Measurements from ENCODE around the gene LEMD2. TPM values are rescaled to one million over a fixed set of nuclear protein-coding genes. Genes with fewer than 3 reads are reported as not detected.

Gene LEMD2
- total and polyA plus RNA-seq, 9 of the 15 experiments (the other 6 are each of a cell fraction or from before 2014, with no cell fraction given) = 0.32 to 46.3 (median 30.8) TPM

DNA sequence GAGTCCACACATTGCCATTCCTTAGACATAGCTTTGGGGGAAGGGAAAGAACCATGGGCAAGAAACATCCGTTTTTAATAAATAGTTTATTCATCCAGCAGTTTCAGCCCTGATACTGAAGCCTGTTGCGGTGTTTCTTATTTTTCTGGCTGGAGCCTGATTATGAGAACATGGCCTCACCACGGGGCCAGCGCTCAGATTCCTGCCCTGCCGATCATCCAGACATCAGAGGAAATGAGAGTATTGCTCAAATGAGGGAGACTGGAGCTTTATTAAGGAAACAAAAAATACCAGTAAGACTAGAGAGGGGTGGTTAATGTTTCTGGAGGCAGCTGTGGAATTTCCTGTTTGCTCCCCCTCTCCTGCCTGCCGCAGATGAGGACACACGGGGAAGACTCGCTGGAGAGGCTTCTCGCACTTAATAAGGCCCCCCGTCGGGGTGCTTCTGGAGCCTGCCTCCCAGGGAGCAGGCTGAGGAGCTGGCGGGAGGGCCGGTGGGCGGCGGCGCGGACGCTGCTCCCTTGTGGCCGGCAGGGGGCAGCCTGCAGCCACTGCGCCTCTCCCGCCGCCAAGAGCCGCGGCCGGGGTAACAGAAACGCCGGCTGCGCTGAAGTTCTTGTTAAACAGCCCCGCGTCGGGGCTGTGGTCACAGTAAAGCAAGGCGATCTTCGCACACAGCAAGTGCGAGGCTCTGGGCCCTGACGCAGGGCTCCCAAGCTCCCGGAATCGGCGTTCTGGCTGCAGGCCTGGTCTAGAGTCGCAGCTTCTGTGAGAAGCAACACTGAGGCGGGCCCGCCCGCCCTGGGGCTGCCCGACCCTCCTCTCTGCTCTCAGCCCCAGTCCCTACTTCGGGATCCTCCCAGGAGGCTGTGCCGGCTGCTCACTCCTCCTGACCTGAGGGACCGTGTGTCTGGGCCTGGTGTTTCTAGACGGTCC lies 17.5 kb downstream of the LEMD2 start (continued):
- TF ChIP-seq, protein P1, sequence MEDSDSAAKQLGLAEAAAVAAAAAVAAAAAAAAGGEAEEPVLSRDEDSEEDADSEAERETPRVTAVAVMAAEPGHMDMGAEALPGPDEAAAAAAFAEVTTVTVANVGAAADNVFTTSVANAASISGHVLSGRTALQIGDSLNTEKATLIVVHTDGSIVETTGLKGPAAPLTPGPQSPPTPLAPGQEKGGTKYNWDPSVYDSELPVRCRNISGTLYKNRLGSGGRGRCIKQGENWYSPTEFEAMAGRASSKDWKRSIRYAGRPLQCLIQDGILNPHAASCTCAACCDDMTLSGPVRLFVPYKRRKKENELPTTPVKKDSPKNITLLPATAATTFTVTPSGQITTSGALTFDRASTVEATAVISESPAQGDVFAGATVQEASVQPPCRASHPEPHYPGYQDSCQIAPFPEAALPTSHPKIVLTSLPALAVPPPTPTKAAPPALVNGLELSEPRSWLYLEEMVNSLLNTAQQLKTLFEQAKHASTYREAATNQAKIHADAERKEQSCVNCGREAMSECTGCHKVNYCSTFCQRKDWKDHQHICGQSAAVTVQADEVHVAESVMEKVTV (CRISPR knock-in tag; IDR thresholded peaks at IDR 0.05) = peak; percentile 87
- peak; percentile 78 for TF ChIP-seq CXXC5 (CRISPR knock-in tag; IDR thresholded peaks at IDR 0.05)
- TF ChIP-seq CREM (IDR thresholded peaks at IDR 0.05; ENCODE audit: low read depth) = peak; percentile 16; the same call in 1 of the 2 replicates
- TF ChIP-seq ZNF121 (CRISPR knock-in tag; conservative IDR thresholded peaks at IDR 0.05) = no peak
- no peak for TF ChIP-seq MYNN (IDR thresholded peaks at IDR 0.05)
- no peak for TF ChIP-seq MYNN (CRISPR knock-in tag; IDR thresholded peaks at IDR 0.05)
- TF ChIP-seq SMC3 (conservative IDR thresholded peaks at IDR 0.05; ENCODE audit: insufficient read depth, low read depth, low read length) = peak; percentile 91
- TF ChIP-seq, protein P2, sequence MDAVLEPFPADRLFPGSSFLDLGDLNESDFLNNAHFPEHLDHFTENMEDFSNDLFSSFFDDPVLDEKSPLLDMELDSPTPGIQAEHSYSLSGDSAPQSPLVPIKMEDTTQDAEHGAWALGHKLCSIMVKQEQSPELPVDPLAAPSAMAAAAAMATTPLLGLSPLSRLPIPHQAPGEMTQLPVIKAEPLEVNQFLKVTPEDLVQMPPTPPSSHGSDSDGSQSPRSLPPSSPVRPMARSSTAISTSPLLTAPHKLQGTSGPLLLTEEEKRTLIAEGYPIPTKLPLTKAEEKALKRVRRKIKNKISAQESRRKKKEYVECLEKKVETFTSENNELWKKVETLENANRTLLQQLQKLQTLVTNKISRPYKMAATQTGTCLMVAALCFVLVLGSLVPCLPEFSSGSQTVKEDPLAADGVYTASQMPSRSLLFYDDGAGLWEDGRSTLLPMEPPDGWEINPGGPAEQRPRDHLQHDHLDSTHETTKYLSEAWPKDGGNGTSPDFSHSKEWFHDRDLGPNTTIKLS (IDR thresholded peaks at IDR 0.05; ENCODE audit: borderline replicate concordance, low read depth) = peak; percentile 51; the same call in 1 of the 2 replicates
- TF ChIP-seq TARDBP (IDR thresholded peaks at IDR 0.05) = peak; percentile 15; the same call in 1 of the 2 replicates
- TF ChIP-seq, protein P3, sequence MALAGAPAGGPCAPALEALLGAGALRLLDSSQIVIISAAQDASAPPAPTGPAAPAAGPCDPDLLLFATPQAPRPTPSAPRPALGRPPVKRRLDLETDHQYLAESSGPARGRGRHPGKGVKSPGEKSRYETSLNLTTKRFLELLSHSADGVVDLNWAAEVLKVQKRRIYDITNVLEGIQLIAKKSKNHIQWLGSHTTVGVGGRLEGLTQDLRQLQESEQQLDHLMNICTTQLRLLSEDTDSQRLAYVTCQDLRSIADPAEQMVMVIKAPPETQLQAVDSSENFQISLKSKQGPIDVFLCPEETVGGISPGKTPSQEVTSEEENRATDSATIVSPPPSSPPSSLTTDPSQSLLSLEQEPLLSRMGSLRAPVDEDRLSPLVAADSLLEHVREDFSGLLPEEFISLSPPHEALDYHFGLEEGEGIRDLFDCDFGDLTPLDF (CRISPR knock-in tag; IDR thresholded peaks at IDR 0.05) = no peak
- no peak for TF ChIP-seq NEUROD1 (IDR thresholded peaks at IDR 0.05; ENCODE audit: borderline replicate concordance, low read depth, low read length, partially characterized antibody)
- no peak for TF ChIP-seq FUS (optimal IDR thresholded peaks at IDR 0.05; ENCODE audit: low read depth, low read length)
- TF ChIP-seq, protein P4, sequence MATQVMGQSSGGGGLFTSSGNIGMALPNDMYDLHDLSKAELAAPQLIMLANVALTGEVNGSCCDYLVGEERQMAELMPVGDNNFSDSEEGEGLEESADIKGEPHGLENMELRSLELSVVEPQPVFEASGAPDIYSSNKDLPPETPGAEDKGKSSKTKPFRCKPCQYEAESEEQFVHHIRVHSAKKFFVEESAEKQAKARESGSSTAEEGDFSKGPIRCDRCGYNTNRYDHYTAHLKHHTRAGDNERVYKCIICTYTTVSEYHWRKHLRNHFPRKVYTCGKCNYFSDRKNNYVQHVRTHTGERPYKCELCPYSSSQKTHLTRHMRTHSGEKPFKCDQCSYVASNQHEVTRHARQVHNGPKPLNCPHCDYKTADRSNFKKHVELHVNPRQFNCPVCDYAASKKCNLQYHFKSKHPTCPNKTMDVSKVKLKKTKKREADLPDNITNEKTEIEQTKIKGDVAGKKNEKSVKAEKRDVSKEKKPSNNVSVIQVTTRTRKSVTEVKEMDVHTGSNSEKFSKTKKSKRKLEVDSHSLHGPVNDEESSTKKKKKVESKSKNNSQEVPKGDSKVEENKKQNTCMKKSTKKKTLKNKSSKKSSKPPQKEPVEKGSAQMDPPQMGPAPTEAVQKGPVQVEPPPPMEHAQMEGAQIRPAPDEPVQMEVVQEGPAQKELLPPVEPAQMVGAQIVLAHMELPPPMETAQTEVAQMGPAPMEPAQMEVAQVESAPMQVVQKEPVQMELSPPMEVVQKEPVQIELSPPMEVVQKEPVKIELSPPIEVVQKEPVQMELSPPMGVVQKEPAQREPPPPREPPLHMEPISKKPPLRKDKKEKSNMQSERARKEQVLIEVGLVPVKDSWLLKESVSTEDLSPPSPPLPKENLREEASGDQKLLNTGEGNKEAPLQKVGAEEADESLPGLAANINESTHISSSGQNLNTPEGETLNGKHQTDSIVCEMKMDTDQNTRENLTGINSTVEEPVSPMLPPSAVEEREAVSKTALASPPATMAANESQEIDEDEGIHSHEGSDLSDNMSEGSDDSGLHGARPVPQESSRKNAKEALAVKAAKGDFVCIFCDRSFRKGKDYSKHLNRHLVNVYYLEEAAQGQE (IDR thresholded peaks at IDR 0.05; ENCODE audit: borderline replicate concordance) = peak; percentile 91
- TF ChIP-seq, protein P4 (CRISPR knock-in tag; IDR thresholded peaks at IDR 0.05; ENCODE audit: low read depth) = 0 out of 2 replicates have a peak, but pooled peaks have one; percentile 24
- TF ChIP-seq RBM39 (optimal IDR thresholded peaks at IDR 0.05; ENCODE audit: low read depth, low read length) = no peak

All from K562 (cell line).